ENCODE results near the gene MYH14.
"Not testable (repeated sequence)": the region's sequence is repeated elsewhere in the genome, so short reads cannot be mapped to it uniquely, and the experiment has no call there.

Gene MYH14

GRCh38 chr19:50322931-50323781, 119.7 kb downstream of the MYH14 start:
- FAIRE-seq = no peak

- FAIRE-seq = no peak
Measured at GRCh38 chr19:50323782-50324133, 120.3 kb downstream of the MYH14 start.

GRCh38 chr19:50324331-50324730, 120.9 kb downstream of the MYH14 start:
- FAIRE-seq = no peak

GRCh38 chr19:50325310-50326100, 122.1 kb downstream of the MYH14 start:
- FAIRE-seq = no peak

GRCh38 chr19:50326101-50326664, 122.8 kb downstream of the MYH14 start:
- no peak for FAIRE-seq

- FAIRE-seq = no peak
Measured at GRCh38 chr19:50327013-50327412, 123.6 kb downstream of the MYH14 start.

GRCh38 chr19:50327461-50328223, 124.2 kb downstream of the MYH14 start:
- FAIRE-seq = no peak

- no peak for FAIRE-seq
Measured at GRCh38 chr19:50328224-50328872, 124.9 kb downstream of the MYH14 start.

- FAIRE-seq = no peak
Measured at GRCh38 chr19:50328873-50329145, 125.4 kb downstream of the MYH14 start.

GRCh38 chr19:50329146-50329925, 125.9 kb downstream of the MYH14 start, which contains the start of gene KCNC3:
TSS of gene KCNC3 (minus strand) at chr19:50329377. CDS start at chr19:50329082, 295 bp downstream.
- FAIRE-seq = peak; percentile 78

GRCh38 chr19:50329926-50330294, 126.5 kb downstream of the MYH14 start:
- not testable (repeated sequence) for FAIRE-seq

- no peak for FAIRE-seq
Measured at GRCh38 chr19:50330365-50331078, 127.1 kb downstream of the MYH14 start.

- FAIRE-seq = no peak
Measured at GRCh38 chr19:50331221-50331993, 128.0 kb downstream of the MYH14 start.

- no peak for FAIRE-seq
Measured at GRCh38 chr19:50331994-50332243, 128.5 kb downstream of the MYH14 start.

GRCh38 chr19:50332244-50333038, 129.0 kb downstream of the MYH14 start:
- FAIRE-seq = no peak

GRCh38 chr19:50333235-50333736, 129.9 kb downstream of the MYH14 start:
- FAIRE-seq = no peak

- no peak for FAIRE-seq
Measured at GRCh38 chr19:50333737-50334617, 130.6 kb downstream of the MYH14 start.

GRCh38 chr19:50334741-50335421, 131.5 kb downstream of the MYH14 start:
- no peak for FAIRE-seq
